SK-MEL-5 (cell line): ENCODE data around the gene POLD1. TPM values are rescaled to one million over a fixed set of nuclear protein-coding genes. Genes with fewer than 3 reads are reported as not detected.
"Not testable (repeated sequence)": the region's sequence is repeated elsewhere in the genome, so short reads cannot be mapped to it uniquely, and the experiment has no call there.

ENCODE experiments used
- DNase-seq: peaks from one replicate; pipeline ENCODE4 v3.0.0-alpha.2; 2016; ENCODE audit warnings: low read depth, low spot score
- in situ Hi-C: cut with HindIII; loops from 2 replicates; pipeline ENCODE4 v1.10.0; 2016; ENCODE audit warnings: low sequenced_read_pairs, high pct_unique_total_duplicates, low pct_unique_long_range_greater_than_20kb
- total RNA-seq: library from RNA; depleted of rRNA; stranded (reverse); fragments of >200 nt; shearing (Covaris generic); gene quantifications from 2 replicates; pipeline ENCODE4 v1.2.3, GENCODE V29; 2014

Gene POLD1
- total RNA-seq, 1 experiment from 2014 or later, result 30.7 TPM

DNA sequence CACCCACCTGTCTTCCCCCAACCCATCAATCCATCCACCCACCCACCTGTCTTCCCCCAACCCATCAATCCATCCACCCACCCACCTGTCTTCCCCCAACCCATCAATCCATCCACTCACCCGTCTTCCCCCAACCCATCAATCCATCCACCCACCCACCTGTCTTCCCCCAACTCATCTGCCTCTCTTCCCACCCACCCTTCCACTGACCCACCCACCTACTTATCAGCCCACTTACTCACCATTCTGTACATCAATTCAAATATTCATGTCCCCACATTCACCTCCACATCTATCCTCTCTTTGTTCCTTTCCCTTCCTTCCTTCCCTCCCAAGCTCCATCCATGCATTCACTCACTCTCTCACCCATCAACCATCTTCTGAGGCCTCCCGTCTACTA is 55.0 kb downstream of the POLD1 start:
- in situ Hi-C loops, result not testable (repeated sequence)

DNA sequence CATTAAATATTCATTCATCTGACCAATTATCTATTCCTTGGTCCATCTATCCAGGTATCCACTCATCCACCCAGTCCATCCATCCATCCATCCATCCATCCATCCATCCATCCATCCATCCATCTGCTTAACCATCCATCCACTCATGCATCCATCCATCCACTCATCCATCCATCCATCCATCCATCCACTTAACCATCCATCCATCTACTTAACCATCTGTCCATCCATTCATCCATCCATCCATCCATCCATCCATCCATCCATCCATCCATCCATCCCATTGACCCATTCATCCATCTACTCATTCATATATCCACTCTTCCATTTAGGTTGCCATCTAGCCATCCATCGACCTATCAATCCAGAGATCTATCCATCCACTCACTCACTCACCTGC is 59.9 kb downstream of the POLD1 start:
- DNase-seq, result no peak
- in situ Hi-C loops, result no loop called here

More for the DNA sequence above, 55.0 kb downstream of the POLD1 start:
- not testable (repeated sequence) for DNase-seq

DNA sequence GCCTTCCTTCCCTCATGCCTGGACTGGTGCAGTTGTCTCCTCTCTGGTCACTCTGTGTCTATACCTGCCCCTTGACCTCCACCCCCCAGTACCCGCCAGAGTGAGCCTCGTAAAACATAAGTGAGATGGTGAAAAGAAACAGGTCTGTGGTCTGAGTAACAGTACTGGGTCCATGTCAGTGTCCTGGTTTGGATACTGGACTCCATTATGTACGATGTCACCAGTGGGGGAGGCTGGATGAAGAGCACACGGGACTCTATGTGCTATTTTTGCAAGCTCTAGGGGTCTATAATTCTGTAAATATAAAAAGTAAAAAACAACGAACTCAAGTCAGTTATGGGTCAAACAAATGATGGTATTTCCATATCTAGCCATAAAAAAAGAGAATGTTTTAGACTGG is 62.9 kb downstream of the POLD1 start:
- in situ Hi-C loops, result no loop called here
- no peak for DNase-seq

DNA sequence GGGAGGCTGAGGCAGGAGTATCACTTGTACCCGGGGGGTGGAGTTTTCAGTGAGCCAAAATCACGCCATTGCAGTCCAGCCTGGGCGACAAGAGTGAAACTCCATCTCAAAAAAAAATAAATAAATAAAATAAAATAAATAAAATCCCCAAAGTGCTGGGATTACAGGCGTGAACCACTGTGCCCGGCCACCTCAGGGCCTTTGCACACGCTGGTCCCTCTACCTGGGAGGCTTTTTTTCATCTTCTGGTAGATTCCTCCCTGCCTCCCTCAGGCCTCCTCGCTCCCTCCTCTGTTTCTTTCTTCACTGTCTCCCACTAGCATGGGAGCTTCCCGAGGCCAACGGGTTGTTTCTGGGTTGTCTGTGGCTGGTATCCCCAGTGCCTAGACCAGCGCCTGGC is 63.6 kb downstream of the POLD1 start:
- DNase-seq, result no peak
- in situ Hi-C loops, result no loop called here

DNA sequence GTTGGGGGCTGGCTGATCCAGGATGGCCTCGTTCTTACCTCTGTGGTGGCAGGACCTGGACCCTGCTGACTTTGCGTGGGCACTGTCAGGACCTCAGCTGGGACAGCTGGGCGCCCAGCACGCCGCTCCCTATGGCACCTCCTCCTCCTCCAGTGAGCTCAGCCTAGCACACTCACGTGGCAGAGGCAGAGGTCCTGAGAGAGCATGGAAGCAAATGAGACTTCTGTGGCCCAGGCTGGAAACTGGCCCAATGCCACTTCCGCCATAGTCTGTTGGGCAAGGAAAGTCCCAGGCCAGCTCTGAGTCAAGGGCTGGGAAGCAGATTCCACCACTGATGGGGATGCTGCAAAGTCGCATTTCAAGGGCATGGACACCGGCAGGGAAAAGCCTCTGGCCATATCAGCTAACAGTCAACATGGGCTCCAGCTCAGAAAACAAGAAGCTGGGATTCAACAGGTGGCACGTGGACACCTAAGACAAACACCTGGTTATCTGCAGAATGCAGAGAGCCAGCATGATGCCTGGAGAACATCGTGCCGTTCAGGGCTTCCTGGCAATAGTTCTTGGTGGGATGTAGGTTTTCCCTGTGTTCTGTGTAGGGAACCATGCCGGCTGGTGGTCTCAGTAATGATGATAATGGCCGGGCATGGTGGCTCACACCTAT is 65.2 kb downstream of the POLD1 start:
- in situ Hi-C loops, result no loop called here
- peak; percentile 36 for DNase-seq

DNA sequence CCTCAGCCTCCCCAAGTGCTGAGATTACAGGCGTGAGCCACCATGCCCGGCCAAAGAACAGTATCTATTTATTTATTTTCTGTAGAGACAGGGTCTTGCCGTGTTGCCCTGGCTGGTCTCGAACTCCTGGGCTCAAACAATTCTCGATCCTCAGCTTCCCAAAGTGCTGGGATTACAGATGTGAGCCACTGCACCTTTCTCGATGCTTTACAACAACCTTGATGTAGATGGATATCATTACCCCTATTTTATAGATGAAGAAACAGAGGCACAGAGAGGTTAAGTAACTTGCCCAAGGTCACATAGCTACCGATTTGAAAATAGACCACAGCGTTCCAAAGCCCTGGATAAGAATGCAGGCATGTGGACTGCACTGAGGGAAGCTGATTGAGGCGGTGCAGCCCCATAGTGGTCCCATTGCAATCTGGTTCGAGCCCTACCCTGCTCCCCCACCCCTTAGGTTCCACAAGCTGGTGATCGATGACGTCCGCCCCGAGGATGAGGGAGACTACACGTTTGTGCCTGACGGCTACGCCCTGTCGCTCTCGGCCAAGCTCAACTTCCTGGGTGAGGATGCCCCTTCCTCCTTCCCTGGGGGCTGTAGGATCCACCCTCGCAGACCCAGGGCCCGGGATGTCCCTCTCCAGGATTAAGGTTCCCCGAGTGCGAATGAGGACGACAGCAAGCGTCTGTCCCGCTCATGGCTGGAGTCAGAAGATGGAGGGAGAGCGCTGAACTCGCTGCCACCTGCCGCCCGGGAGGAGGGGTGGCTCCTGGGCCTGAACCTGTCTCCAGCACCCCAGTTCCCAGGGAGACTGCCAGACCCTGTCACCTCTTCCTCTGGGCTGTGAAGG is 66.4 kb downstream of the POLD1 start:
- in situ Hi-C loops, result no loop called here
- no peak for DNase-seq

DNA sequence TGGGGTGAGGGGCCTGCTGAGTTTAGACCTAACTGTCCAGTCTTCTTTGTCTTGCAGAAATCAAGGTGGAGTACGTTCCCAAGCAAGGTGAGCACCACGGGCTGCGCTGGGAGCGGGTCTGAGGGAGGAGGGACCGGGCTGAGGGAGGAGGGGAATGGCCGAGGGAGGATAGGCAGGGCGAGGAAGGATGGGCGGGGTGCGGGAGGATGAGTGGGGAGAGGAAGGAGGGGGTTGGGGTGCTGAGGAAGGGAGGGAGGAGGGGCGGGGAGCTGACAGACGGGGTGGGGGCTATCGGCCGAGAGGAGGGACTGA is 67.0 kb downstream of the POLD1 start:
- DNase-seq, result no peak
- in situ Hi-C loops, result no loop called here

DNA sequence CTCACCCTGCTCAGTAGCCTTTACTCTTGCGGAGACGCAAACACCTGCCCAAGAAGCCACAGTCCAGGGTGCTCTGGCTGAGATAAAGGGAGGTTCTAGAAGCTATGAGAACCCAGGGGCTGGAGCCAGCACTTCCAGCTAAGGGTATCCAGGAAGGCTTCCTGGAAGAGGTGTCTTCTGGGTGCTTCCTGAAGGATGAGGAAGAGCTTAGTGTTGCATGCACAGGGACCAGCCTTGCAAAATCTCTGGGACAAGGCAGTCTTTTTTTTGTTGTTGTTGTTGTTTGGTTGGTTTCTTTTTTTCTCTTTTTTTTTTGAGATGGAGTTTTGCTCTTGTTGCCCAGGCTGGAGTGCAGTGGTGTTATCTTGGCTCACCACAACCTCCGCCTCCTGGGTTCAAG is 69.1 kb downstream of the POLD1 start:
- in situ Hi-C loops, result no loop called here
- DNase-seq, result no peak

DNA sequence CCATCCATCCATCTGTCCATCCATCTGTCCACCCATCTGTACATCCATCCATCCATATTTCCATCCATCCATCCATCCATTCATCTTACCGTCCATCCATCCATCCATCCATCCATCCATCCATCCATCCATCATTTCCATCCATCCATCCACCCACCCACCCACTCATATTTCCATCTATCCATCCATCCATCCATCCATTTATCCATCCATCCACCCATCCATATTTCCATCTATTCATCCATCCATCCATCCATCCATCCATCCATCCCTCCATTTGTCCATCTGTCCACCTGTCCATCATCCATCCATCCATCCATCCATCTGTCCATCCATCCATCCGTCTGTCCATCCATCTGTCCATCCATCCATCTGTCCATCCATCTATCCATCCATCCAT is 71.8 kb downstream of the POLD1 start:
- in situ Hi-C loops, result no loop called here
- DNase-seq, result no peak

DNA sequence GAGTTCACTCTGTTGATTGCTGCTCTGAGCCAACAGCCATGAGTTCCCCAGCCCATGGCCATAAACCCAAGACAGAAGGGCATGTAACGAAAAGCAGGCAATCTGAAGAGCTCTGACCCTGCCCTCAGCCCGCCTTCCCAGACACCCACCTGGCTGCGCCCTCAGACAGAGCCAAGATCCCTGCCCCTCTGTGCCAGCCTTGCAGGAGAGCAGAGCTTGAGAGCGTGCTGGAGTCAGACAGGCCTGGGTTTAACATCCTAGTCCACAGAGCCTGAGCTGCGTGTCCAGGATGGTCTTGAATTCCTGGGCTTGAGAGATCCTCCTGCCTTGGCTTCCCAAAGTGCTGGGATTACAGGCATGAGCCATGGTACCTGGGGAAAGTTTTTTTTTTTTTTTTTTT is 73.2 kb downstream of the POLD1 start:
- in situ Hi-C loops, result no loop called here
- DNase-seq, result no peak

DNA sequence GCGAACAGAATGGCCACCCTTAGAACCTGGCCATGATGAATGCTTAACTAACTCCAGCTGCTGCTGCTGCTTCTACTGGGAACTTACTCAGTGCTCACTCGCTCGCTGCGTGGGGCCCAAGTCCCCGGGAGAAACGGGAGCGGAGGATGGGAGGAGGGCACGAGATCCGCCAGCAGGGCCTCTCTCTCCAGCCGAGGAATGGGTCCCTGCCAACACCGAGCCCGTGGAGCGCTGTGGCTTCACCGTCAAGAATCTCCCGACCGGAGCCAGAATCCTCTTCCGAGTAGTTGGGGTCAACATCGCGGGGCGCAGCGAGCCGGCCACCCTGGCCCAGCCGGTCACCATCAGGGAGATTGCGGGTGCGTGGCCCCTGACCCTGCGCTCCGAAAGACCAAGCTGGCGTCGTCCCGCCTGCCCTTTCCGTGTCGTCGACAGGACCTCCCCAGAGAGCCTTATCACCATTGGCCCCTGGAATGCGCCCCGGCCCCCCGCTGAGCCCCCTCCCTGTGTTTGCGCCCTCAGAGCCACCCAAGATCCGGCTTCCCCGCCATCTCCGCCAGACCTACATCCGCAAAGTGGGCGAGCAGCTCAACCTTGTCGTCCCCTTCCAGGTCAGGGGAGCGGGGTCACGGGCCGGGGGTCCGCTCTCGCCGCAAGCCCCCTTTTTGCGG is 74.4 kb downstream of the POLD1 start:
- no peak for DNase-seq
- in situ Hi-C loops, result no loop called here

DNA sequence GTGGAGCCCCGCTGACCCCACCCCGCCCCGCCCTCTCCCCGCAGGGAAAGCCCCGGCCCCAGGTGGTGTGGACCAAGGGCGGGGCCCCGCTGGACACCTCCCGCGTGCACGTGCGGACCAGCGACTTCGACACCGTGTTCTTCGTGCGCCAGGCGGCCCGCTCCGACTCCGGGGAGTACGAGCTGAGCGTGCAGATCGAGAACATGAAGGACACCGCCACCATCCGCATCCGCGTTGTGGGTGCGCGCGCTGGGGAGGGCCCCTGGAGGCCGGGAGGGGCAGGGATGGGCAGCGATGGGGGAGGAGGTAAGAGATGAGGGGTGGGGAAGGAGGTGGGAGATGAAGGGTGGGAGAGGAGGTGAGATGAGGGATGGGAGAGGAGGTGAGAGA is 74.9 kb downstream of the POLD1 start:
- no peak for DNase-seq
- in situ Hi-C loops, result no loop called here

DNA sequence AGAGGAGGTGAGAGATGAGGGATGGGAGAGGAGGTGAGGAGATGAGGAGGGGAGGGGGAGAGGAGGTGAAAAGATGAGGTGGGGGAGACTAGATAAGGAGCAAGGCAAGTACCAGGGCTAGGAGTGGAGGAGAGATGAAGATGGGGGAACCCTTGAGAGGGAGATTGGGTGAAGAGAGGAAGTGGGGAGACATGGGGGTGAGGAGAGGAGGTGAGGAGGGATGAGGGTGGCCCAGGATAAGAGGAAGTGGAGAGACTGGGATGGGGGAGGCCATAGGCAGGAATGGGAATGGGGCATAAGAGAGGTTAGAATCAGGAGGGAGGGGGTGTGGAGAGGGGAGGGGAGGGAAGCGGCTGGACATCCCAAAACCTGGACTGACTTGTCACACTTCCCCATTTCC is 75.5 kb downstream of the POLD1 start:
- DNase-seq, result no peak
- in situ Hi-C loops, result no loop called here

DNA sequence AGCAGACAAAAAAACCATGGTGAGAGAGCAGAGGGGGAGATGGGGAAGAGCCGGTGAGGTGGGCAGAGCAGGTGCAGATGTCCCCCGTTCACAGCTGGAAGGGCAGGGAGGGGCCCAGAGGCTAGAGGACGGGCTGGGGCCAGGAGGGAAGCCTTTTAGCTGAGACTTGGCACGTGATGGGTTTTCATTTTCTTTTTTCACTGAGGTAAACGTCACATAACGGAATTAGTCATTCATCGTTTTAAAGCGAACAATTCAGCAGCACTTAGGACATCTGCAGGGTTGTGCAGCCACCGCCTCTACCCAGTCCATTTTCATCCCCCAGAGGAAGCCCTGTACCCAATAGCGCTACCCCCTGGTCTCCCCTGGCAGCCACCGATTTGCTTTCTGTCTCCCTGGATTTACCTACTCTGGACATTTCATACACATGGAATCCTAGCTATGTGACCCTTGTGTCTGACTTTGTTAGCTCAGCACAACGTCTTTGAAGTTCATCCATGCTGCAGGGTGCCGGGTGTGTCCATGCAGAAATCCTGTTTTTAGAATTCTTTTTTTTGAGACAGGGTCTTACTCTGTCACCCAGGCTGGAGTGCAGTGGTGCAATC is 76.1 kb downstream of the POLD1 start:
- in situ Hi-C loops, result no loop called here
- DNase-seq, result peak; percentile 15

DNA sequence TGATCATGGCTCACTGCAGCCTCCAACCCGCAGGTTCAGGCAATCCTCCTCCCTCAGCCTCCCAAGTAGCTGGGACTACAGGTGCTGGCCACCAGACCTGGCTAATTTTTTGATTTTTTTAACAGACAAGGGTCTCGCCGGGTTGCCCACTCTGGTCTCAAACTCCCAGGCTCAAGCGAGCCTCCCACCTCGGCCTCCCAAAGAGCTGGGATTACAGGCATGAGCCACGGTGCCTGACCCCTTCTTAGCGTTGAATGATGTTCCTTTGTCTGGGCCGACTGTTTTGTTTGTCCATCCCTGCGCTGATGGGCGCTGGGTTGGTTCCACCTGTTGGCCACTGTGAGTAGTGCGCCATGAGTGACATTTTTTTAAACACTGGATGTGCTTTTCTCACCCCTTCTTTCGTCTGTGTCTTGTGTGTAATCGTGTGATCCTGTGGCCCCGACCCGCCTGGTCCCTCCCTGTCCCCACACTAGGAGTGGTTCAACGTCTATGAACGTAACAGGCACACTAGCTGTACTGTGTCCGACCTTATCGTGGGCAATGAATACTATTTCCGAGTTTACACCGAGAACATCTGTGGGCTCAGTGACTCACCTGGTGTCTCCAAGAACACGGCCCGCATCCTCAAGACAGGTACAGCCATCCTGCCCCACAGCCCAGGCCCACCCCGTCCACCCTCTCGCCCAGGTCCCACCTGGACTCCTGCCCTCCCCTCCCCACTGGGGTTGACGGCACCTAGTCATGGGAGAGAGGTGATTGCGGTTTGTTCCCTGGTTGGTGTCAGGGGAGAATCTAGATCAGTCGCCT is 77.1 kb downstream of the POLD1 start:
- DNase-seq, result peak; percentile 79

DNA sequence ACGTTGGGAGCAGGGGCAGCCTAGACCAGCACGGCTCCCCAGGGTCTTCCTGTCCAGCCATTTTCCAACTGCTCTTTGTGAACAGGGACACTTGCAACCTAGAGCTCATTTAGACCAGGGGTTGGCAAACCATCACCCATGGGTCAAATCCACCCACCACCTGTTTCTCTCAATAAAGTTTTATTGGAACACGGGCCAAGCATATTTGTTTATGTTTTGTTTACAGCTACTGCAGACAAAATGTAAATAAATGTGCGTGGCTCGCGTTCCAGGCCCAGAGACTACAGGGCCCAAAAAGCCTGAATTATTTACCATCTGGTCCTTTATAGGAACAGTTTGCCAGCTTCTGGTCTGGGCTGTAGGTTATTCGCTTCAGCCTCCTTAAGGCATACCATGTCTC is 78.8 kb downstream of the POLD1 start:
- no peak for DNase-seq
- in situ Hi-C loops, result no loop called here

More for the DNA sequence above, 77.1 kb downstream of the POLD1 start:
- in situ Hi-C loops, result no loop called here

DNA sequence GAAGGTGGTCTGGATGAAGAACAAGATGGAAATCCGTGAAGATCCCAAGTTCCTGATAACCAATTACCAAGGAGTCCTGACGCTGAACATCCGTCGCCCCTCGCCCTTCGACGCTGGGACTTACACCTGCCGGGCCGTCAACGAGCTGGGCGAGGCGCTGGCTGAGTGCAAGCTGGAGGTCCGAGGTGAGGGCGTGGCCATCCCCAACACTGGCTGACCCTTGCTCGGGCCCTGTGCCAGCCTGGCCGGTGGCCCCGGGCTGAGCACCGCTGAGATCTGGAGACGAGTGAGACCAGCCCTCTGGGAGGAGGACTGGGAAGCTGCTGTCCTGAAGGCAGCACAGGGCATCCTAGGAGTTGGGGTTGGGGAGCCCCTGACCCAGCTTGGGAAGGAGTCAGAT is 80.2 kb downstream of the POLD1 start:
- no peak for DNase-seq
- in situ Hi-C loops, result no loop called here

DNA sequence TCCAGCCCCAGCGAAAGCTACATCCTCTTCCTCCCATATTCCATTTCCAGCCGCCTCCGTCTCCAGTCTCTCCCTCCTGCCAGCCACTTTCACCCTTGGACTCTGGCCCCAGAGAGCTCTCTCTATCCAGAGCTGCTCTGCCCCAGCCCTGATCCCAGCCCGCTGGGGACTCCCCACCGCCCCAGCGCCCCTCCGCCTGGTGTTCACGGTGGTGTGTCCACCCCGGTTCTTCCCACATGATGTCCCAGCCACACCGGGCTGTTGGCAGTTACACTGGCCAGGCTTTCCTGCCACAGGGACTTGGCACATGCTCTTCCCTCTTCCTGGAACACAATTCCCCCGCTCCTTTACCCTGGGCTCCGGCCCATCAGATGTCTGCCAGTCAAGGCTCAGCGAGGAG is 80.9 kb downstream of the POLD1 start:
- DNase-seq, result no peak
- in situ Hi-C loops, result no loop called here
